Cardiac septum (tissue), 1 donor: Measurements from ENCODE around the gene KIAA1614. TPM values are rescaled to one million over a fixed set of nuclear protein-coding genes. Genes with fewer than 3 reads are reported as not detected.

Source experiments
- DNase-seq: peaks from one replicate; pipeline ENCODE4 v3.0.0-alpha.2; 2020; ENCODE audit warnings: low spot score
- intact Hi-C: fragments of 100-400 bp; cut with DNase I; formaldehyde crosslinking; loops from one replicate; pipeline ENCODE4 v1.14.0; 2022
- total RNA-seq: library from RNA; stranded (reverse); fragmentation: NEBNext Ultra II Directional; extraction: Animal tissue kit (Norgen Biotek cat#: 25700); gene quantifications from one replicate; pipeline ENCODE4 v1.2.1, GENCODE V29; 2021
- donor health status: DM: no; HTN: no; CAD: no.

Gene KIAA1614
- total RNA-seq, 1 donor from 2014 or later: 11.4 TPM

- intact Hi-C loops: no loop called here
- DNase-seq: peak; percentile 58
These were observed 58.7 kb downstream of the KIAA1614 start for GRCh38 chr1:180971273-180971997.

GRCh38 chr1:180973369-180973768 lies 60.7 kb downstream of the KIAA1614 start:
- no peak for DNase-seq
- intact Hi-C loops: no loop called here

- DNase-seq: no peak
- intact Hi-C loops: no loop called here
These were observed 61.5 kb downstream of the KIAA1614 start for GRCh38 chr1:180974236-180974635.

- intact Hi-C loops: no loop called here
- DNase-seq: no peak
These were observed 62.9 kb downstream of the KIAA1614 start for GRCh38 chr1:180975551-180975950.

GRCh38 chr1:180976191-180976590 lies 63.5 kb downstream of the KIAA1614 start:
- no peak for DNase-seq
- intact Hi-C loops: no loop called here

GRCh38 chr1:180976732-180977357 lies 64.1 kb downstream of the KIAA1614 start:
- intact Hi-C loops: no loop called here
- DNase-seq: no peak

GRCh38 chr1:180981596-180982387 lies 69.1 kb downstream of the KIAA1614 start:
- intact Hi-C loops: no loop called here
- no peak for DNase-seq

GRCh38 chr1:180982422-180982821 lies 69.7 kb downstream of the KIAA1614 start:
- no peak for DNase-seq
- intact Hi-C loops: no loop called here

GRCh38 chr1:180988253-180988752 lies 75.6 kb downstream of the KIAA1614 start:
- intact Hi-C loops: no loop called here
- no peak for DNase-seq

- intact Hi-C loops: no loop called here
- no peak for DNase-seq
These were observed 81.6 kb downstream of the KIAA1614 start for GRCh38 chr1:180994262-180994661.

GRCh38 chr1:180997843-180998504 lies 85.3 kb downstream of the KIAA1614 start:
- no peak for DNase-seq
- intact Hi-C loops: no loop called here

Other genes starting within 250 kb of the KIAA1614 start
- 8.3 TPM for gene STX6, start 110.0 kb downstream of the KIAA1614 start, total RNA-seq
- gene MR1, start 121.1 kb downstream of the KIAA1614 start, total RNA-seq: 4.6 TPM
- gene IER5, start 175.8 kb downstream of the KIAA1614 start, total RNA-seq: 20.5 TPM